HepG2 (cell line): ENCODE results near the gene RBMS2. TPM values are rescaled to one million over a fixed set of nuclear protein-coding genes. Genes with fewer than 3 reads are reported as not detected.
A peak's percentile ranks its signal among the peaks of the same experiment; 100 is the strongest.

Source experiments
- ATAC-seq: fragments of 200-7000 bp; cut with Tn5 transposase; 3 replicates; pipeline ENCODE4 v1.9.1; 2020; ENCODE audit warnings: mild to moderate bottlenecking, moderate library complexity
- BruUV-seq: library from RNA; stranded (reverse); fragments of 400-500 nt; replicated peaks from 2 replicates; lab custom pipeline; 2021; lab: Mats Ljungman, UMichigan
- CTCF ChIA-PET: fragments of 300-600 bp; formaldehyde crosslinking; extraction: SDS; loops from one replicate; lab custom pipeline; 2021; ENCODE audit warnings: low total read pairs, inconsistent platforms, low intra/inter-chr PET ratio; lab: Yijun Ruan, JAX
- POLR2A ChIA-PET: fragments of 350-600 bp; sonication (Branson Sonifier 250); formaldehyde crosslinking; loops from one replicate; lab custom pipeline; 2020; ENCODE audit warnings: antibody characterized with exemption, inconsistent platforms; lab: Yijun Ruan, JAX
- DNase-seq: peaks from one replicate; pipeline ENCODE4 v3.0.0-alpha.2; 2015; ENCODE audit warnings: low spot score
- FAIRE-seq: peaks from 3 replicates; lab custom pipeline; 2011; peaks lifted over from hg19 to GRCh38; lab: Jason Lieb, UNC
- H2AFZ ChIP-seq: one replicate; pipeline ENCODE4 v1.6.1; 2011; ENCODE audit warnings: low read length, inconsistent platforms
- H3K27ac ChIP-seq: fragments of 300-600 bp; 3 replicates; pipeline ENCODE4 v1.8.0; 2011; ENCODE audit warnings: mixed run types, mild to moderate bottlenecking, mixed read lengths, low read length, inconsistent platforms; ENCODE audit not compliant: insufficient read depth; ENCODE audit errors: extremely low read length
- H3K27me3 ChIP-seq, 2 experiments: fragments of 200-600 bp in 1 of 2; 2 replicates in 1 of 2; 3 replicates in 1 of 2; pipeline versions ENCODE4 v1.6.0 to v1.8.0; 2011; ENCODE audit warnings: low read length in 2 of 2, mild to moderate bottlenecking in 2 of 2, moderate library complexity in 2 of 2, inconsistent platforms in 1 of 2; ENCODE audit not compliant: insufficient read depth in 2 of 2, control insufficient read depth in 1 of 2
- H3K36me3 ChIP-seq, 2 experiments: fragments of 200-600 bp in 1 of 2; replicated peaks in 1 of 2; 2 replicates in 1 of 2; 3 replicates in 1 of 2; pipeline versions ENCODE4 v1.5.1 to v1.8.0; 2011; ENCODE audit warnings: low read length in 2 of 2, inconsistent platforms in 1 of 2; ENCODE audit not compliant: insufficient read depth in 2 of 2, control insufficient read depth in 1 of 2
- H3K4me1 ChIP-seq: 2 replicates; pipeline ENCODE4 v1.5.1; 2012; ENCODE audit warnings: low read length, inconsistent platforms; ENCODE audit not compliant: insufficient read depth
- H3K4me2 ChIP-seq: 2 replicates; pipeline ENCODE4 v1.6.0; 2011; ENCODE audit warnings: low read depth, low read length, inconsistent platforms
- H3K4me3 ChIP-seq, 3 experiments: fragments of 200-600 bp in 1 of 3; sonication (generic), shearing (Covaris generic) in 1 of 3; replicated peaks in 1 of 3; 2 replicates each; pipeline ENCODE4 v1.5.1; 2011 to 2016; ENCODE audit warnings: low read length in 3 of 3, inconsistent platforms in 2 of 3, low read depth in 2 of 3, mild to moderate bottlenecking in 2 of 3, control low read depth in 1 of 3, mixed read lengths in 1 of 3; ENCODE audit not compliant: insufficient read depth in 1 of 3
- H3K79me2 ChIP-seq: one replicate; pipeline ENCODE4 v1.6.1; 2011; ENCODE audit warnings: low read length, inconsistent platforms; ENCODE audit not compliant: insufficient read depth
- H3K9ac ChIP-seq: 2 replicates; pipeline ENCODE4 v1.6.0; 2011; ENCODE audit warnings: mild to moderate bottlenecking, low read depth, low read length, inconsistent platforms; ENCODE audit not compliant: insufficient read depth
- H3K9me3 ChIP-seq: 2 replicates; pipeline ENCODE4 v1.5.1; 2012; ENCODE audit warnings: mild to moderate bottlenecking, low read length
- H4K20me1 ChIP-seq: 2 replicates; pipeline ENCODE4 v1.6.0; 2011; ENCODE audit warnings: inconsistent platforms, mild to moderate bottlenecking, low read length, moderate library complexity; ENCODE audit not compliant: insufficient read depth
- ATM ChIP-seq: fragments of 450-650 bp; IDR thresholded peaks from 2 replicates; pipeline ENCODE4 v1.7.1; 2017; ENCODE audit warnings: mild to moderate bottlenecking, borderline replicate concordance
- CCAR2 ChIP-seq: fragments of 200-400 bp; formaldehyde crosslinking; optimal IDR thresholded peaks from 2 replicates; pipeline ENCODE3; 2018; ENCODE audit warnings: low read depth, mild to moderate bottlenecking, low read length, moderate library complexity
- CEBPG ChIP-seq: IDR thresholded peaks from 2 replicates; pipeline ENCODE4 v1.6.1; 2016
- HOXA5 ChIP-seq: sonication (generic); formaldehyde crosslinking; IDR thresholded peaks from 2 replicates; pipeline ENCODE4 v1.4.0; 2020; ENCODE audit warnings: missing genetic modification reagents
- MED13 ChIP-seq: sonication (generic); formaldehyde crosslinking; IDR thresholded peaks from 2 replicates; pipeline ENCODE4 v1.5.0; 2020; ENCODE audit warnings: missing genetic modification reagents
- SALL1 ChIP-seq: sonication (generic); formaldehyde crosslinking; IDR thresholded peaks from 2 replicates; pipeline ENCODE4 v1.8.0; 2022; ENCODE audit warnings: mild to moderate bottlenecking, missing genetic modification reagents
- SALL2 ChIP-seq: sonication (generic); formaldehyde crosslinking; IDR thresholded peaks from 2 replicates; pipeline ENCODE4 v1.8.1; 2023; ENCODE audit warnings: mild to moderate bottlenecking, missing genetic modification reagents, inconsistent platforms
- SYNCRIP ChIP-seq: fragments of 200-400 bp; formaldehyde crosslinking; IDR thresholded peaks from 2 replicates; pipeline ENCODE4 v1.6.1; 2018; ENCODE audit warnings: mild to moderate bottlenecking, low read depth, low read length; ENCODE audit not compliant: insufficient read depth
- XRCC5 ChIP-seq: fragments of 200-400 bp; formaldehyde crosslinking; optimal IDR thresholded peaks from 2 replicates; pipeline ENCODE3; 2017; ENCODE audit warnings: mild to moderate bottlenecking, low read length
- ZBTB8A ChIP-seq: sonication (generic); formaldehyde crosslinking; IDR thresholded peaks from 2 replicates; pipeline ENCODE4 v1.4.0; 2020; ENCODE audit warnings: mild to moderate bottlenecking, low read depth, missing genetic modification reagents, borderline replicate concordance
- ZIK1 ChIP-seq: sonication (generic); formaldehyde crosslinking; IDR thresholded peaks from 2 replicates; pipeline ENCODE4 v1.5.0; 2020; ENCODE audit warnings: mild to moderate bottlenecking, low read depth, missing genetic modification reagents, borderline replicate concordance
- ZNF160 ChIP-seq: sonication (generic); formaldehyde crosslinking; IDR thresholded peaks from 2 replicates; pipeline ENCODE4 v1.8.0; 2022; ENCODE audit warnings: mild to moderate bottlenecking, inconsistent platforms, missing genetic modification reagents
- ZNF276 ChIP-seq: sonication (generic); formaldehyde crosslinking; IDR thresholded peaks from 2 replicates; pipeline ENCODE4 v1.4.0; 2020; ENCODE audit warnings: mild to moderate bottlenecking, low read depth, missing genetic modification reagents
- ZNF598 ChIP-seq: sonication (generic); formaldehyde crosslinking; IDR thresholded peaks from 2 replicates; pipeline ENCODE4 v1.5.1; 2020; ENCODE audit warnings: mild to moderate bottlenecking, missing genetic modification reagents, borderline replicate concordance
- ZNF660 ChIP-seq: sonication (generic); formaldehyde crosslinking; IDR thresholded peaks from 2 replicates; pipeline ENCODE4 v1.5.1; 2020; ENCODE audit warnings: mild to moderate bottlenecking, low read depth, missing genetic modification reagents, borderline replicate concordance
- WGBS: methylation state at CpG from one replicate; pipeline ENCODE4 v1.1.6; 2017; ENCODE audit warnings: low lambda C conversion rate; 5-methylcytosine and 5-hydroxymethylcytosine counted together
- in situ Hi-C: cut with HindIII; loops from 2 replicates; pipeline ENCODE4 v1.10.0; 2017; ENCODE audit warnings: low pct_unique_long_range_greater_than_20kb; ENCODE audit not compliant: extremely low pct_ligation_motif_present
- intact Hi-C: fragments of 100-400 bp; cut with micrococcal nuclease; formaldehyde crosslinking; loops from one replicate; pipeline ENCODE4 v1.10.0; 2022; ENCODE audit not compliant: unreplicated experiment
- polyA plus RNA-seq, 8 experiments: library from polyadenylated mRNA; depleted of rRNA in 3 of 8; stranded (reverse) in 7 of 8; unstranded in 1 of 8; fragments of >200 nt; fragmentation: Illumina TruSeq in 4 of 8; extraction: Trizol in 4 of 8; gene quantifications; 2 replicates each; pipeline versions ENCODE4 v1.2.1 to v1.2.3, GENCODE V29; 2011 to 2016; ENCODE audit warnings: low read depth in 4 of 8, missing spikeins in 1 of 8, mixed read lengths in 1 of 8; ENCODE audit not compliant: insufficient read depth in 1 of 8
- total RNA-seq, 5 experiments: library from RNA; depleted of rRNA; stranded (reverse); fragments of >200 nt; fragmentation: Illumina TruSeq; extraction: Trizol; gene quantifications; 2 replicates each; pipeline ENCODE4 v1.2.3, GENCODE V29; 2016; ENCODE audit warnings: low read depth in 1 of 5
- TF ChIP-seq, protein P1 (sequence below): sonication (generic); formaldehyde crosslinking; IDR thresholded peaks from 2 replicates; pipeline ENCODE4 v1.8.0; 2023; ENCODE audit warnings: mild to moderate bottlenecking, missing genetic modification reagents
- TF ChIP-seq, protein P2 (sequence below): sonication (generic); formaldehyde crosslinking; IDR thresholded peaks from 2 replicates; pipeline ENCODE4; 2020; ENCODE audit warnings: missing genetic modification reagents, mild to moderate bottlenecking, borderline replicate concordance

RBMS2 gene
- total and polyA plus RNA-seq, 2 of the 13 experiments (the other 11 are each of a cell fraction or from before 2014, with no cell fraction given): 0.53 to 7.4 TPM

GRCh38 chr12:56634242-56634836 lies 112.7 kb downstream of the RBMS2 start:
- intact Hi-C loops: no loop called here
- H3K27me3 ChIP-seq: peaks cover 0 to 3% of the 10 kb centered on the region in 2 experiments; a peak in 1 of 5 replicates
- in situ Hi-C loops: no loop called here
- peaks cover 34% of the 10 kb centered on the region for H3K79me2 ChIP-seq
- FAIRE-seq (no peak), DNase-seq (peak; percentile 70), ATAC-seq (peak; percentile 37)
- peak overlapping the region; percentile 68 to 92 (median 80) for H3K4me3 ChIP-seq
- no TSS peak for BruUV-seq
- H3K27ac ChIP-seq: peak overlapping the region; percentile 44
- POLR2A ChIA-PET: interaction anchor here (0.6 to 3.9 kb wide), 9 partner anchors 10 to 274 kb away, joined by 3 to 40 read pairs (median 3); partner anchors contain the start of genes ATP5F1B, NACA, PTGES3 and STAT2
- WGBS: under 1% methylated on average over 24 of the region's 27 CpGs
- H4K20me1 ChIP-seq: no peaks in the 10 kb centered on the region
- CTCF ChIA-PET: no interaction called here
- no peak overlapping the region for H2AFZ ChIP-seq
- H3K9me3 ChIP-seq: no peaks in the 10 kb centered on the region
- H3K4me2 ChIP-seq: peak overlapping the region; percentile 100
- peaks cover 49% of the 10 kb centered on the region for H3K4me1 ChIP-seq
- peaks cover 0 to 17% of the 10 kb centered on the region in 2 experiments; a peak in 4 of 5 replicates for H3K36me3 ChIP-seq
- H3K9ac ChIP-seq: peak overlapping the region; percentile 77
- TF ChIP-seq, protein P1, sequence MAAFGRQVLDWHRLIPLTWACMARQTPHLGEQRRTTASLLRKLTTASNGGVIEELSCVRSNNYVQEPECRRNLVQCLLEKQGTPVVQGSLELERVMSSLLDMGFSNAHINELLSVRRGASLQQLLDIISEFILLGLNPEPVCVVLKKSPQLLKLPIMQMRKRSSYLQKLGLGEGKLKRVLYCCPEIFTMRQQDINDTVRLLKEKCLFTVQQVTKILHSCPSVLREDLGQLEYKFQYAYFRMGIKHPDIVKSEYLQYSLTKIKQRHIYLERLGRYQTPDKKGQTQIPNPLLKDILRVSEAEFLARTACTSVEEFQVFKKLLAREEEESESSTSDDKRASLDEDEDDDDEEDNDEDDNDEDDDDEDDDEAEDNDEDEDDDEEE (CRISPR knock-in tag): no peak
- TF ChIP-seq, protein P2, sequence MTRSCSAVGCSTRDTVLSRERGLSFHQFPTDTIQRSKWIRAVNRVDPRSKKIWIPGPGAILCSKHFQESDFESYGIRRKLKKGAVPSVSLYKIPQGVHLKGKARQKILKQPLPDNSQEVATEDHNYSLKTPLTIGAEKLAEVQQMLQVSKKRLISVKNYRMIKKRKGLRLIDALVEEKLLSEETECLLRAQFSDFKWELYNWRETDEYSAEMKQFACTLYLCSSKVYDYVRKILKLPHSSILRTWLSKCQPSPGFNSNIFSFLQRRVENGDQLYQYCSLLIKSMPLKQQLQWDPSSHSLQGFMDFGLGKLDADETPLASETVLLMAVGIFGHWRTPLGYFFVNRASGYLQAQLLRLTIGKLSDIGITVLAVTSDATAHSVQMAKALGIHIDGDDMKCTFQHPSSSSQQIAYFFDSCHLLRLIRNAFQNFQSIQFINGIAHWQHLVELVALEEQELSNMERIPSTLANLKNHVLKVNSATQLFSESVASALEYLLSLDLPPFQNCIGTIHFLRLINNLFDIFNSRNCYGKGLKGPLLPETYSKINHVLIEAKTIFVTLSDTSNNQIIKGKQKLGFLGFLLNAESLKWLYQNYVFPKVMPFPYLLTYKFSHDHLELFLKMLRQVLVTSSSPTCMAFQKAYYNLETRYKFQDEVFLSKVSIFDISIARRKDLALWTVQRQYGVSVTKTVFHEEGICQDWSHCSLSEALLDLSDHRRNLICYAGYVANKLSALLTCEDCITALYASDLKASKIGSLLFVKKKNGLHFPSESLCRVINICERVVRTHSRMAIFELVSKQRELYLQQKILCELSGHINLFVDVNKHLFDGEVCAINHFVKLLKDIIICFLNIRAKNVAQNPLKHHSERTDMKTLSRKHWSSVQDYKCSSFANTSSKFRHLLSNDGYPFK (CRISPR knock-in tag): 0 out of 2 replicates have a peak, but pooled peaks have one; percentile 25
- TF ChIP-seq ATM (no peak), HOXA5 (no peak), CEBPG (no peak), ZNF160 (CRISPR knock-in tag) (no peak), MED13 (CRISPR knock-in tag) (no peak), ZNF598 (no peak), SYNCRIP (no peak), SALL2 (no peak; the same call in 1 of the 2 replicates), CCAR2 (no peak), XRCC5 (no peak), ZNF660 (CRISPR knock-in tag) (no peak), SALL1 (CRISPR knock-in tag) (peak; percentile 55), ZIK1 (CRISPR knock-in tag) (no peak), ZNF276 (no peak), ZBTB8A (no peak)
